ENCODE data around the gene OSER1.

DNA sequence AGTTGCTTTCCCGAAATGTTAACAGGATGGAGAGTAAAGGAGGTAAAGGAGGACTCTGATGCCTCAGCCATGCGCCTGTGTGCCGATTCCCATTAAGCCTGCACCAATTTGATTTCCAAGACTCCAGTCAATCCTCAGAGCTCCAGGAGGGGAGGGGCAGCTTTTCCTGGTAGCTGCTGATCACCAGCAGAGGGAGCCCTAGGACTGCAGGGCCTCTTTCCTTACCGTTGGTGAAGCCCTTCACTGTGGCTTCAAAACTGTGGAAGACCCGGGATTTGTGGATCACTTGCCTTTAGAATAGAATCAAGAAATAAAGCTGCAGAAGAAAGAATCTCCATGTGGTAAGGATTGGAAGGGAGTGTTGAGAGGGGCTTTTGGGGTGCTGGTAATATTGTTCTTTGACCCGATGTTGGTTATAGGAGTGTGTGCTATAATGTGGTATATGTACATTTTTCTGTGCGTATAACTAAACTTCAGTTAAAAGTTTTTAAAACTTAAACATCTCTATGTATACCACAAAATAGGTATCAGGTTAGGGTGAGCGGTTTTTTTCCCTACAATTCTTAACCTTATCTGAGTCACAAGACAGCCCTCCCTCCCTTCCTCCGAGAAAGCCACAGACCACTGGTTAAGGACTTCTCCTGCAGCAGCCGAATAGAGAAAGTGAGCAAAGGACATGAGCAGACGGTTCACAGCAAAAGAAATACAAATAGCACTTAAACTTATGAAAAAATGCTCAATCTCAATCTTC lies 6.9 kb upstream of the OSER1 start:
- no peak for TF ChIP-seq POLR2A (IDR thresholded peaks at IDR 0.05)
- TF ChIP-seq, protein P1, sequence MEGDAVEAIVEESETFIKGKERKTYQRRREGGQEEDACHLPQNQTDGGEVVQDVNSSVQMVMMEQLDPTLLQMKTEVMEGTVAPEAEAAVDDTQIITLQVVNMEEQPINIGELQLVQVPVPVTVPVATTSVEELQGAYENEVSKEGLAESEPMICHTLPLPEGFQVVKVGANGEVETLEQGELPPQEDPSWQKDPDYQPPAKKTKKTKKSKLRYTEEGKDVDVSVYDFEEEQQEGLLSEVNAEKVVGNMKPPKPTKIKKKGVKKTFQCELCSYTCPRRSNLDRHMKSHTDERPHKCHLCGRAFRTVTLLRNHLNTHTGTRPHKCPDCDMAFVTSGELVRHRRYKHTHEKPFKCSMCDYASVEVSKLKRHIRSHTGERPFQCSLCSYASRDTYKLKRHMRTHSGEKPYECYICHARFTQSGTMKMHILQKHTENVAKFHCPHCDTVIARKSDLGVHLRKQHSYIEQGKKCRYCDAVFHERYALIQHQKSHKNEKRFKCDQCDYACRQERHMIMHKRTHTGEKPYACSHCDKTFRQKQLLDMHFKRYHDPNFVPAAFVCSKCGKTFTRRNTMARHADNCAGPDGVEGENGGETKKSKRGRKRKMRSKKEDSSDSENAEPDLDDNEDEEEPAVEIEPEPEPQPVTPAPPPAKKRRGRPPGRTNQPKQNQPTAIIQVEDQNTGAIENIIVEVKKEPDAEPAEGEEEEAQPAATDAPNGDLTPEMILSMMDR (IDR thresholded peaks at IDR 0.05) = peak; percentile 55 to 92 (median 83)
